C4-2B (cell line): ENCODE data around the gene NISCH.
A peak's percentile ranks its signal among the peaks of the same experiment; 100 is the strongest.

Source experiments
- H3K27ac ChIP-seq: fragments of 450-650 bp; 2 replicates; pipeline ENCODE4 v1.5.1; 2017
- CTCF ChIP-seq: fragments of 450-650 bp; conservative IDR thresholded peaks from 2 replicates; pipeline ENCODE4 v1.5.1; 2017; ENCODE audit warnings: mild to moderate bottlenecking
- ZFX ChIP-seq: fragments of 450-650 bp; IDR thresholded peaks from 2 replicates; pipeline ENCODE4 v1.6.1; 2017

Gene NISCH

GRCh38 chr3:52534281-52535183 lies 79.1 kb downstream of the NISCH start:
- H3K27ac ChIP-seq = peak overlapping the region; percentile 87
- peak; percentile 38; the same call in 1 of the 2 replicates for TF ChIP-seq ZFX
- TF ChIP-seq CTCF = no peak

GRCh38 chr3:52535411-52536111 lies 80.2 kb downstream of the NISCH start:
- peak overlapping the region; percentile 95; the same call in 1 of the 2 replicates for H3K27ac ChIP-seq

GRCh38 chr3:52536112-52536368 lies 80.6 kb downstream of the NISCH start:
- TF ChIP-seq ZFX = no peak
- no peak for TF ChIP-seq CTCF
- peak overlapping the region; percentile 95; the same call in 1 of the 2 replicates for H3K27ac ChIP-seq

More at GRCh38 chr3:52535411-52536111, 80.2 kb downstream of the NISCH start:
- TF ChIP-seq CTCF (no peak), ZFX (no peak)

- peak within 1 kb of the TSS; percentile 95 for H3K27ac ChIP-seq
- TF ChIP-seq ZFX = peak; percentile 66
- no peak for TF ChIP-seq CTCF
Observed at GRCh38 chr3:52536369-52537164, 81.2 kb downstream of the NISCH start, which contains the start of gene UQCC5. UQCC5 (plus strand) TSS chr3:52536605; CDS start chr3:52536756, 151 bp downstream.

- H3K27ac ChIP-seq = peak overlapping the region; percentile 95
- TF ChIP-seq CTCF = no peak
- no peak for TF ChIP-seq ZFX
Observed at GRCh38 chr3:52537165-52537620, 81.8 kb downstream of the NISCH start.

- TF ChIP-seq ZFX (no peak), CTCF (no peak)
- H3K27ac ChIP-seq = peak overlapping the region; percentile 95
Observed at GRCh38 chr3:52537726-52538421, 82.5 kb downstream of the NISCH start.
